Stimulated activated effector memory CD8-positive, alpha-beta T cell treated with anti-CD3 and anti-CD28 coated beads, Interleukin-12 subunit alpha, Interleukin-12 subunit beta, amount 100 ng/mL, for 72 hours (primary cell): ENCODE measurements around the gene ARL8B.
A peak's percentile ranks its signal among the peaks of the same experiment; 100 is the strongest.
"Not testable (repeated sequence)": the region's sequence is repeated elsewhere in the genome, so short reads cannot be mapped to it uniquely, and the experiment has no call there.

Experiments used
- ATAC-seq: fragments of 150-1000 bp; cut with Tn5 transposase; 2 replicates; pipeline ENCODE4 v1.10.0; 2021
- DNase-seq, 2 donors: peaks; one replicate each; pipeline ENCODE4 v3.0.0; 2021 to 2022; ENCODE audit warnings: low spot score in 2 of 2
- H3K27ac Mint-ChIP-seq: one replicate; pipeline ENCODE4 v1.8.0; 2022; ENCODE audit warnings: mild to moderate bottlenecking, mixed read lengths
- H3K36me3 Mint-ChIP-seq: one replicate; pipeline ENCODE4 v1.8.0; 2022; ENCODE audit warnings: mild to moderate bottlenecking, mixed read lengths
- H3K4me1 Mint-ChIP-seq: one replicate; pipeline ENCODE4 v1.8.0; 2022; ENCODE audit warnings: mixed read lengths
- H3K4me3 Mint-ChIP-seq: one replicate; pipeline ENCODE4 v1.8.0; 2022; ENCODE audit warnings: mild to moderate bottlenecking, mixed read lengths
- H3K9me3 Mint-ChIP-seq: one replicate; pipeline ENCODE4 v1.8.0; 2022; ENCODE audit warnings: mixed read lengths

The ARL8B gene

GRCh38 chr3:5098346-5098745, 23.7 kb upstream of the ARL8B start:
- Mint-ChIP-seq H3K4me3 (no peak overlapping the region), H3K36me3 (no peaks in the 10 kb centered on the region), H3K9me3 (no peaks in the 10 kb centered on the region), H3K4me1 (peaks cover 5% of the 10 kb centered on the region), H3K27ac (no peak overlapping the region)
- DNase-seq (no peak), ATAC-seq (no peak)

GRCh38 chr3:5102532-5102931, 19.6 kb upstream of the ARL8B start:
- Mint-ChIP-seq H3K9me3 (no peaks in the 10 kb centered on the region), H3K36me3 (no peaks in the 10 kb centered on the region), H3K4me1 (no peaks in the 10 kb centered on the region), H3K27ac (no peak overlapping the region), H3K4me3 (no peak overlapping the region)
- ATAC-seq (no peak), DNase-seq (no peak)

- H3K9me3 Mint-ChIP-seq = no peaks in the 10 kb centered on the region
- no peaks in the 10 kb centered on the region for H3K36me3 Mint-ChIP-seq
- no peak overlapping the region for H3K4me3 Mint-ChIP-seq
- no peak overlapping the region for H3K27ac Mint-ChIP-seq
- ATAC-seq (no peak), DNase-seq (no peak)
- H3K4me1 Mint-ChIP-seq = no peaks in the 10 kb centered on the region
These were observed 18.3 kb upstream of the ARL8B start for GRCh38 chr3:5103743-5104142.

- ATAC-seq (no peak), DNase-seq (no peak)
- no peak overlapping the region for H3K27ac Mint-ChIP-seq
- H3K36me3 Mint-ChIP-seq = no peaks in the 10 kb centered on the region
- no peaks in the 10 kb centered on the region for H3K9me3 Mint-ChIP-seq
- H3K4me3 Mint-ChIP-seq = no peak overlapping the region
- no peaks in the 10 kb centered on the region for H3K4me1 Mint-ChIP-seq
These were observed 17.0 kb upstream of the ARL8B start for GRCh38 chr3:5105050-5105449.

GRCh38 chr3:5106371-5106770, 15.7 kb upstream of the ARL8B start:
- not testable (repeated sequence) for H3K4me1 Mint-ChIP-seq, DNase-seq, H3K36me3 Mint-ChIP-seq, H3K4me3 Mint-ChIP-seq, H3K27ac Mint-ChIP-seq, H3K9me3 Mint-ChIP-seq, ATAC-seq

- H3K36me3 Mint-ChIP-seq, H3K4me3 Mint-ChIP-seq, ATAC-seq, H3K9me3 Mint-ChIP-seq, DNase-seq, H3K27ac Mint-ChIP-seq, H3K4me1 Mint-ChIP-seq: not testable (repeated sequence)
These were observed 15.2 kb upstream of the ARL8B start for GRCh38 chr3:5106933-5107334.

GRCh38 chr3:5110337-5110736, 11.8 kb upstream of the ARL8B start:
- ATAC-seq = no peak
- no peak for DNase-seq
- no peak overlapping the region for H3K4me3 Mint-ChIP-seq
- H3K9me3 Mint-ChIP-seq = no peaks in the 10 kb centered on the region
- H3K36me3 Mint-ChIP-seq = no peaks in the 10 kb centered on the region
- H3K27ac Mint-ChIP-seq = no peak overlapping the region
- H3K4me1 Mint-ChIP-seq = peaks cover 8% of the 10 kb centered on the region

GRCh38 chr3:5112043-5112442, 10.0 kb upstream of the ARL8B start:
- ATAC-seq = peak; percentile 58
- Mint-ChIP-seq H3K27ac (peak overlapping the region; percentile 23), H3K9me3 (no peaks in the 10 kb centered on the region), H3K36me3 (no peaks in the 10 kb centered on the region), H3K4me3 (no peak overlapping the region), H3K4me1 (peaks cover 8% of the 10 kb centered on the region)
- DNase-seq = no peak

GRCh38 chr3:5113726-5114125, 8.4 kb upstream of the ARL8B start:
- not testable (repeated sequence) for ATAC-seq, DNase-seq, H3K4me1 Mint-ChIP-seq, H3K27ac Mint-ChIP-seq, H3K4me3 Mint-ChIP-seq, H3K36me3 Mint-ChIP-seq, H3K9me3 Mint-ChIP-seq

- Mint-ChIP-seq H3K36me3 (no peaks in the 10 kb centered on the region), H3K4me1 (peaks cover 8% of the 10 kb centered on the region), H3K27ac (no peak overlapping the region), H3K9me3 (no peaks in the 10 kb centered on the region), H3K4me3 (no peak overlapping the region)
- ATAC-seq (no peak), DNase-seq (no peak)
These were observed 6.5 kb upstream of the ARL8B start for GRCh38 chr3:5115506-5116162.

- DNase-seq (no peak), ATAC-seq (no peak)
- H3K36me3 Mint-ChIP-seq = no peaks in the 10 kb centered on the region
- H3K27ac Mint-ChIP-seq = peak overlapping the region; percentile 72
- H3K4me1 Mint-ChIP-seq = peaks cover 6% of the 10 kb centered on the region
- H3K9me3 Mint-ChIP-seq = no peaks in the 10 kb centered on the region
- H3K4me3 Mint-ChIP-seq = no peak overlapping the region
These were observed 5.6 kb upstream of the ARL8B start for GRCh38 chr3:5116538-5116937.

GRCh38 chr3:5120446-5120845, 1.6 kb upstream of the ARL8B start:
- Mint-ChIP-seq H3K36me3 (peaks cover 30% of the 10 kb centered on the region), H3K4me1 (peaks cover 27% of the 10 kb centered on the region), H3K4me3 (no peak overlapping the region), H3K27ac (no peak overlapping the region), H3K9me3 (no peaks in the 10 kb centered on the region)
- no peak for ATAC-seq
- no peak for DNase-seq

- Mint-ChIP-seq H3K36me3 (peaks cover 46% of the 10 kb centered on the region), H3K27ac (peak overlapping the region; percentile 66), H3K4me1 (peaks cover 37% of the 10 kb centered on the region), H3K9me3 (no peaks in the 10 kb centered on the region), H3K4me3 (peak overlapping the region; percentile 69)
- DNase-seq = peak in 1 of 2 donors; percentile 70
- ATAC-seq = peak; percentile 81
These were observed 932 bp downstream of the ARL8B start for GRCh38 chr3:5122741-5123706.

- Mint-ChIP-seq H3K4me3 (peak overlapping the region; percentile 69), H3K27ac (peak overlapping the region; percentile 66), H3K36me3 (peaks cover 55% of the 10 kb centered on the region), H3K4me1 (peaks cover 37% of the 10 kb centered on the region), H3K9me3 (no peaks in the 10 kb centered on the region)
- no peak for DNase-seq
- ATAC-seq = no peak
These were observed 1.8 kb downstream of the ARL8B start for GRCh38 chr3:5123937-5124336.

- no peaks in the 10 kb centered on the region for H3K9me3 Mint-ChIP-seq
- no peak for DNase-seq
- peak overlapping the region; percentile 92 for H3K27ac Mint-ChIP-seq
- no peak overlapping the region for H3K4me3 Mint-ChIP-seq
- ATAC-seq = no peak
- peaks cover 52% of the 10 kb centered on the region for H3K4me1 Mint-ChIP-seq
- H3K36me3 Mint-ChIP-seq = peaks cover 80% of the 10 kb centered on the region
These were observed 4.5 kb downstream of the ARL8B start for GRCh38 chr3:5126586-5126985.

GRCh38 chr3:5128849-5129248, 6.8 kb downstream of the ARL8B start:
- Mint-ChIP-seq H3K9me3 (no peaks in the 10 kb centered on the region), H3K4me1 (peaks cover 52% of the 10 kb centered on the region), H3K36me3 (peaks cover 76% of the 10 kb centered on the region), H3K4me3 (no peak overlapping the region), H3K27ac (peak overlapping the region; percentile 52)
- ATAC-seq (no peak), DNase-seq (no peak)
